SK-N-SH (cell line): ENCODE results near the gene KCTD5.
A peak's percentile ranks its signal among the peaks of the same experiment; 100 is the strongest.

Source experiments
- CHD2 ChIP-seq: fragments of 150-350 bp; IDR thresholded peaks from 2 replicates; pipeline ENCODE4 v1.6.1; 2018; ENCODE audit warnings: low read length; ENCODE audit not compliant: partially characterized antibody
- CTCF ChIP-seq: fragments of 200-600 bp; sonication (generic); IDR thresholded peaks from 2 replicates; pipeline ENCODE4 v1.6.1; 2017; ENCODE audit warnings: antibody characterized with exemption, mild to moderate bottlenecking, moderate library complexity
- EZH2phosphoT487 ChIP-seq: fragments of 200-600 bp; sonication (generic); IDR thresholded peaks from 2 replicates; pipeline ENCODE4 v1.6.1; 2017; ENCODE audit warnings: low read depth, mixed run types, mild to moderate bottlenecking, antibody characterized with exemption, moderate library complexity, borderline replicate concordance
- FOXM1 ChIP-seq: IDR thresholded peaks from 2 replicates; pipeline ENCODE4 v1.4.0; 2012; ENCODE audit warnings: low read depth, mild to moderate bottlenecking
- POLR2AphosphoS5 ChIP-seq: IDR thresholded peaks from 2 replicates; pipeline ENCODE4 v1.6.1; 2012; ENCODE audit warnings: low read depth, low read length
- SIN3A ChIP-seq: IDR thresholded peaks from 2 replicates; pipeline ENCODE4 v1.6.1; 2012; ENCODE audit warnings: low read depth, mild to moderate bottlenecking, low read length, moderate library complexity, borderline replicate concordance
- TAF1 ChIP-seq: IDR thresholded peaks from 2 replicates; pipeline ENCODE4 v1.6.1; 2012; ENCODE audit warnings: low read depth, mild to moderate bottlenecking, low read length, moderate library complexity, borderline replicate concordance
- TCF12 ChIP-seq: IDR thresholded peaks from 2 replicates; pipeline ENCODE4 v1.4.0; 2012
- TEAD4 ChIP-seq: IDR thresholded peaks from 2 replicates; pipeline ENCODE4 v1.4.0; 2012; ENCODE audit warnings: mild to moderate bottlenecking, borderline replicate concordance; ENCODE audit not compliant: insufficient read depth
- YY1 ChIP-seq: IDR thresholded peaks from 2 replicates; pipeline ENCODE4 v1.4.0; 2012; ENCODE audit warnings: low read depth, mild to moderate bottlenecking
- TF ChIP-seq, protein P1 (sequence below): IDR thresholded peaks from 2 replicates; pipeline ENCODE4 v1.4.0; 2012; ENCODE audit warnings: low read depth
- TF ChIP-seq, protein P2 (sequence below): IDR thresholded peaks from 2 replicates; pipeline ENCODE4; 2012

- TF ChIP-seq, protein P1, sequence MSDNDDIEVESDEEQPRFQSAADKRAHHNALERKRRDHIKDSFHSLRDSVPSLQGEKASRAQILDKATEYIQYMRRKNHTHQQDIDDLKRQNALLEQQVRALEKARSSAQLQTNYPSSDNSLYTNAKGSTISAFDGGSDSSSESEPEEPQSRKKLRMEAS: peak; percentile 98
- TF ChIP-seq CTCF (no peak), TEAD4 (no peak), EZH2phosphoT487 (no peak), POLR2AphosphoS5 (peak; percentile 96), CHD2 (peak; percentile 87), TCF12 (peak; percentile 41; the same call in 1 of the 2 replicates), FOXM1 (no peak), TAF1 (peak; percentile 99), YY1 (peak; percentile 90), SIN3A (peak; percentile 94)
- TF ChIP-seq, protein P2, sequence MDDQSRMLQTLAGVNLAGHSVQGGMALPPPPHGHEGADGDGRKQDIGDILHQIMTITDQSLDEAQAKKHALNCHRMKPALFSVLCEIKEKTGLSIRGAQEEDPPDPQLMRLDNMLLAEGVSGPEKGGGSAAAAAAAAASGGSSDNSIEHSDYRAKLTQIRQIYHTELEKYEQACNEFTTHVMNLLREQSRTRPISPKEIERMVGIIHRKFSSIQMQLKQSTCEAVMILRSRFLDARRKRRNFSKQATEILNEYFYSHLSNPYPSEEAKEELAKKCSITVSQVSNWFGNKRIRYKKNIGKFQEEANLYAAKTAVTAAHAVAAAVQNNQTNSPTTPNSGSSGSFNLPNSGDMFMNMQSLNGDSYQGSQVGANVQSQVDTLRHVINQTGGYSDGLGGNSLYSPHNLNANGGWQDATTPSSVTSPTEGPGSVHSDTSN: peak; percentile 24; the same call in 1 of the 2 replicates
Measured at GRCh38 chr16:2682209-2683021, at the start of gene KCTD5.
